Mucosa of rectum (tissue), 2 donors: ENCODE data around the gene FA2H.

Experiments used
- H3K27ac ChIP-seq, 2 donors: one replicate each; pipeline ENCODE4 v1.7.0; 2013; ENCODE audit warnings: inconsistent platforms in 2 of 2, low read depth in 2 of 2, low read length in 2 of 2
- H3K27me3 ChIP-seq, 2 donors: one replicate each; pipeline ENCODE4 v1.7.0; 2013; ENCODE audit warnings: low read length in 2 of 2; ENCODE audit not compliant: control insufficient read depth in 2 of 2, insufficient read depth in 2 of 2
- H3K36me3 ChIP-seq, 2 donors: one replicate each; pipeline ENCODE4 v1.7.0; 2013; ENCODE audit warnings: low read length in 2 of 2; ENCODE audit not compliant: control insufficient read depth in 2 of 2, insufficient read depth in 2 of 2
- H3K4me1 ChIP-seq, 2 donors: one replicate each; pipeline ENCODE4 v1.7.0; 2013; ENCODE audit warnings: low read length in 2 of 2, mild to moderate bottlenecking in 1 of 2; ENCODE audit not compliant: control insufficient read depth in 2 of 2, insufficient read depth in 2 of 2
- H3K4me3 ChIP-seq, 2 donors: one replicate each; pipeline ENCODE4 v1.7.0; 2013; ENCODE audit warnings: low read length in 2 of 2
- H3K9ac ChIP-seq, 2 donors: one replicate each; pipeline ENCODE4 v1.7.0; 2013; ENCODE audit warnings: low read length in 2 of 2, low read depth in 1 of 2, mild to moderate bottlenecking in 1 of 2
- H3K9me3 ChIP-seq, 2 donors: one replicate each; pipeline ENCODE4 v1.7.0; 2013; ENCODE audit warnings: low read length in 2 of 2; ENCODE audit not compliant: control insufficient read depth in 2 of 2
- donor health status: healthy.
- donor health status: Normal muscosa, but diverticular disease.

FA2H gene

GRCh38 chr16:74757349-74757748 lies 17.3 kb downstream of the FA2H start:
- H3K9ac ChIP-seq = no peak overlapping the region
- H3K27ac ChIP-seq = no peak overlapping the region
- peaks cover 2 to 9% of the 10 kb centered on the region in 2 donors for H3K36me3 ChIP-seq
- no peaks in the 10 kb centered on the region for H3K4me1 ChIP-seq
- no peaks in the 10 kb centered on the region for H3K27me3 ChIP-seq
- H3K4me3 ChIP-seq = no peak overlapping the region
- no peaks in the 10 kb centered on the region for H3K9me3 ChIP-seq

GRCh38 chr16:74756203-74756602 lies 18.4 kb downstream of the FA2H start:
- peaks cover 2 to 9% of the 10 kb centered on the region in 2 donors for H3K36me3 ChIP-seq
- no peak overlapping the region for H3K9ac ChIP-seq
- no peaks in the 10 kb centered on the region for H3K9me3 ChIP-seq
- no peak overlapping the region for H3K4me3 ChIP-seq
- H3K27me3 ChIP-seq = no peaks in the 10 kb centered on the region
- H3K4me1 ChIP-seq = no peaks in the 10 kb centered on the region
- H3K27ac ChIP-seq = no peak overlapping the region

- Histone ChIP-seq H3K27ac (no peak overlapping the region), H3K36me3 (peaks cover 2 to 9% of the 10 kb centered on the region in 2 donors), H3K9me3 (no peaks in the 10 kb centered on the region), H3K9ac (no peak overlapping the region), H3K27me3 (no peaks in the 10 kb centered on the region), H3K4me1 (no peaks in the 10 kb centered on the region), H3K4me3 (no peak overlapping the region)
These were observed 21.4 kb downstream of the FA2H start for GRCh38 chr16:74753180-74753579.

- no peaks in the 10 kb centered on the region for H3K27me3 ChIP-seq
- no peak overlapping the region for H3K27ac ChIP-seq
- H3K9me3 ChIP-seq = no peaks in the 10 kb centered on the region
- H3K36me3 ChIP-seq = peaks cover 2 to 9% of the 10 kb centered on the region in 2 donors
- no peaks in the 10 kb centered on the region for H3K4me1 ChIP-seq
- H3K9ac ChIP-seq = no peak overlapping the region
- no peak overlapping the region for H3K4me3 ChIP-seq
These were observed 21.9 kb downstream of the FA2H start for GRCh38 chr16:74752756-74753155.

- no peak overlapping the region for H3K27ac ChIP-seq
- H3K9ac ChIP-seq = no peak overlapping the region
- peaks cover 2 to 9% of the 10 kb centered on the region in 2 donors for H3K36me3 ChIP-seq
- no peaks in the 10 kb centered on the region for H3K9me3 ChIP-seq
- no peaks in the 10 kb centered on the region for H3K27me3 ChIP-seq
- H3K4me1 ChIP-seq = no peaks in the 10 kb centered on the region
- no peak overlapping the region for H3K4me3 ChIP-seq
These were observed 22.4 kb downstream of the FA2H start for GRCh38 chr16:74752258-74752657.

- Histone ChIP-seq H3K36me3 (peaks cover 2 to 9% of the 10 kb centered on the region in 2 donors), H3K4me3 (no peak overlapping the region), H3K9me3 (no peaks in the 10 kb centered on the region), H3K27ac (no peak overlapping the region), H3K9ac (no peak overlapping the region), H3K4me1 (no peaks in the 10 kb centered on the region), H3K27me3 (no peaks in the 10 kb centered on the region)
These were observed 23.0 kb downstream of the FA2H start for GRCh38 chr16:74751658-74752057.

- peaks cover 0 to 5% of the 10 kb centered on the region in 2 donors for H3K36me3 ChIP-seq
- no peaks in the 10 kb centered on the region for H3K9me3 ChIP-seq
- no peaks in the 10 kb centered on the region for H3K27me3 ChIP-seq
- peaks cover 5 to 6% of the 10 kb centered on the region in 2 donors for H3K4me1 ChIP-seq
- no peak overlapping the region for H3K27ac ChIP-seq
- H3K9ac ChIP-seq = no peak overlapping the region
- no peak overlapping the region for H3K4me3 ChIP-seq
These were observed 25.1 kb downstream of the FA2H start for GRCh38 chr16:74749291-74750055.

GRCh38 chr16:74748616-74749026 lies 26.0 kb downstream of the FA2H start:
- Histone ChIP-seq H3K9me3 (no peaks in the 10 kb centered on the region), H3K9ac (no peak overlapping the region), H3K27me3 (no peaks in the 10 kb centered on the region), H3K27ac (no peak overlapping the region), H3K36me3 (peaks cover 0 to 5% of the 10 kb centered on the region in 2 donors), H3K4me3 (no peak overlapping the region), H3K4me1 (peaks cover 6 to 7% of the 10 kb centered on the region in 2 donors)

- Histone ChIP-seq H3K9me3 (no peaks in the 10 kb centered on the region), H3K9ac (no peak overlapping the region), H3K4me3 (no peak overlapping the region), H3K4me1 (peaks cover 12 to 13% of the 10 kb centered on the region in 2 donors), H3K36me3 (peaks cover 0 to 3% of the 10 kb centered on the region in 2 donors), H3K27me3 (no peaks in the 10 kb centered on the region), H3K27ac (no peak overlapping the region)
These were observed 26.7 kb downstream of the FA2H start for GRCh38 chr16:74747716-74748615.

- no peaks in the 10 kb centered on the region for H3K27me3 ChIP-seq
- no peak overlapping the region for H3K27ac ChIP-seq
- H3K9me3 ChIP-seq = no peaks in the 10 kb centered on the region
- H3K4me3 ChIP-seq = no peak overlapping the region
- H3K9ac ChIP-seq = no peak overlapping the region
- H3K36me3 ChIP-seq = no peaks in the 10 kb centered on the region
- H3K4me1 ChIP-seq = peaks cover 22 to 30% of the 10 kb centered on the region in 2 donors
These were observed 28.7 kb downstream of the FA2H start for GRCh38 chr16:74745926-74746325.
